Hippocampal formation (tissue), 2 donors: ENCODE measurements around the gene KLRF2.

Experiments used
- DNase-seq, 2 donors: peaks; one replicate each; lab custom pipeline; 2025; lab: John Stamatoyannopoulos, UW

Gene KLRF2

GRCh38 chr12:9888665-9889273, 7.5 kb downstream of the KLRF2 start:
- DNase-seq = no peak

DNA sequence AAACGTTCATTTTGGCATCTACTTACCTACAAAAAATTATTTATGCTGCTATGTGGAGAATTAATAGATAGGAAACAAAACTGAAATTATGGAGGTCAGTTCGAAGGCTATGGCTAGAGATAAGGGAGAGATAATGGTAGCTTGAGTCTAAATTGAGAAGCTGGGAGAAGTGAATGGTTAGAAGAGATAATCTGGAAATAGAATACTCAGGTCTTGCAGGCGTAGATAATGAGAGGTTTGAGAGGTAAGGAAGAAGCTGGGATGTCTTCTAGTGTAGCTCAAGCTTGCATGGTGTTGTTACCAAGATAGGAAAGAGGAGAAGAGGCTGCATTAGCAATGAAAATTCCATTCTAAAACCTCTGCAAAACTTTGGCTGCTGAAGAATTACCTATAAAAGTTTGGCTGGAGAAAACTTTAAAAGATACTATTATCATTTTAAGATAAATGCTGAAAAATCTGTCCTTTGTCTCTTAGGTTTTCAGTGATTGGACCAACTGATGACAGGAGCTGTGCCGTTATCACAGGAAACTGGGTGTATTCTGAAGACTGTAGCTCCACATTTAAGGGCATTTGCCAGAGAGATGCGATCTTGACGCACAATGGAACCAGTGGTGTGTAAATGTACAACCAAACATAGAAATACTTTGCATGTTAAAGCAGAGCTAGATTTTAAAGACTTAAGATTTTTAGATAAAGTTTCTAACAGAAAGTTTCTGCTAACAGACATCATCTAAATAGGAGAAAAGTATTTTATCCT, 14.1 kb downstream of the KLRF2 start:
- DNase-seq = no peak

- no peak for DNase-seq
These were observed 16.2 kb downstream of the KLRF2 start for GRCh38 chr12:9897535-9897934.

DNA sequence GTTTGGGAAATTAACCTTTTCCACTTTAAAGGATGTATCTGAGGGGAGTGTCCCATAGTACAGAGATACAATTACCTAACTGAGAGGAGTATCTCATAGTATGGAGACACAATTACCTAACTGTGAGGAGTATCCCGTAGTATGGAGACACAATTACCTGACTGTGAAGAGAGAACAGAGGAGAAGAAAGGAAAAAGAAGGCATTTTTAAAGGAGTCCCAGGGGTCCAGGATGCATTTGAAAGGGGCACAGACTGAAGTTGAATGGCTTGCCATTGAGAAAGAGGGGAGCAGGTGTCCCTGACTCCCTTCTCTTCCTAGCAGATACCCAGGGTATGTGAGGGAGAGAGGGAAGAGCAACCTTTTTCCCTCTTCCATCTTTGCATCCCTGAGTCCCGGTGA, 17.9 kb downstream of the KLRF2 start:
- DNase-seq = no peak

DNA sequence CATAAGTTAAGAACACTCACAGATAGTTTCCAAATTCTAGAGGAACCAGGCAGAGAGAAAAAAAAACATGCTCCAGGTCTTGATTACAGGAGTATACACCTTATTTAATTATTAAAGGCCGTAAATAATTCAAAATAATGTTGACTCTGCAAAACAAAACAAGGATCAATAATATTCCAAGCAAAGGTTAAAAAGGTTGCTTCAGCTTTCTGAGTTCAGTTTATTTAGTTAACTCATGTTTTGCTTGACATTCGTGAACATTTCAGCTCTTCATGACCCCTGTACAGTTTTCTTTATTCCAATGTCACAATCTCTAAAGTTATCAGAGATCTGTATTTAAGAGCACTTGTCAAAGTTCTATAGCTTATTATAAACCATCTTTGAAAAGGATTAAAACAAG, 19.6 kb downstream of the KLRF2 start:
- DNase-seq = no peak

- no peak for DNase-seq
These were observed 21.4 kb downstream of the KLRF2 start for GRCh38 chr12:9902539-9903228.

GRCh38 chr12:9906873-9907272, 25.6 kb downstream of the KLRF2 start:
- no peak for DNase-seq

DNA sequence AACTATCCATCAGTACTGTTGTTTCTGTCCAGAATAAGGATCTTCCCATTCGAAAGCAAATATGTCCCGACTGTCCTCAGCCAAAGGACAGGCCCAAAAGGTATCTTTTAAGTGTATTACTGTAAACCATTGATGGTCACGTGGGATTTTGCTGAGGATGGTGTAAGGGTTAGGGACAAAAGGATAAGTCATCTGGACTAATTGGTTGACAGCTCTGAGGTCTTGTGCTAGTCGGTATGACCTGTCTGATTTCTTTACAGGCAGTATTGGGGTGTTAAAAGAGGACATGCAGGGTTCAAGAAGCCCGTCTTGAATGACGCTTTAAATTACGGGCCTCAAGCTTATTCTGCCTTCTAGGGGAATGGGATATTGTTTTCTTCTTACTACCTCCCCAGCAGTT, 26.5 kb downstream of the KLRF2 start:
- DNase-seq = no peak

DNA sequence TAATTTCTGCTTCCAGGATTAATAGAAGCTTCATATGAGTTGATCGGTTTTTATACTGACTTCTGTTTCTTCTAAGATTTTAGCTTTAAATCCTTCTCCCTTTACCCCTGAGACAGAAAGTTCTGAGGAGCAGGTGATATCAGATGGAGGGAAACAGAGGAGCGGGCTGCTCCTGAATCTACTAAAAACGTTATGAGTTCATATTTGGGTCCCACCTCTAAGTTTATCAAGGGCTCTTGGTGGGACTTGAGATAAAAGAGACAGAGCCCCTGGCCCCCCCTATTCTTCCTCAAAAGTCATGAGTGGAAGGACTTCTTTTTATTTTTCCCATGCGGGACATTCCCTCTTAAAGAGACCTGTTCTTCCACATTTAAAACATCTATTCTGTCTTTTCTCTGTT, 27.1 kb downstream of the KLRF2 start:
- DNase-seq = no peak

DNA sequence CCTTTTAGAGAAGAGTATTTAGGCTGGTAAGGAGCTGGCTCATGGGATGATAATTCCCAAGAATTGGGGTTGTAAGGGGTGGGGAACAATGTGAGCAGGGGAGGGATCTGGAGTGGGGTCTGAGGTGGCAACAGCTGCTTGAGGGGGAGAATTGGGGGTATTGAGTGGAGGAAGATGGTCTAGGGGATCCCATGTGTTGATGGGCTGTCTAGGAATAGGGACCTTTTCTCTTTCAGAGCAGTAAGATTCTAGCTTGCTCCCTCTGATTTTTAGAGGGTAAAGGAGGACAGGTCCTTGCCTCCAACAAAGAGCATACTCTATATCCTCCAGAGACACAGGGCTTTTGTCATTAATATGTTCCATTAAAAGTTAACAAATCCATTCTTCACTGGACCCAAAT, 28.4 kb downstream of the KLRF2 start:
- no peak for DNase-seq

- DNase-seq = no peak
These were observed 29.6 kb downstream of the KLRF2 start for GRCh38 chr12:9910716-9911421.

- DNase-seq = no peak
These were observed 30.4 kb downstream of the KLRF2 start for GRCh38 chr12:9911708-9912107.

- no peak for DNase-seq
These were observed 38.2 kb downstream of the KLRF2 start for GRCh38 chr12:9919443-9919842.

- DNase-seq = no peak
These were observed 39.2 kb downstream of the KLRF2 start for GRCh38 chr12:9920451-9920850.

DNA sequence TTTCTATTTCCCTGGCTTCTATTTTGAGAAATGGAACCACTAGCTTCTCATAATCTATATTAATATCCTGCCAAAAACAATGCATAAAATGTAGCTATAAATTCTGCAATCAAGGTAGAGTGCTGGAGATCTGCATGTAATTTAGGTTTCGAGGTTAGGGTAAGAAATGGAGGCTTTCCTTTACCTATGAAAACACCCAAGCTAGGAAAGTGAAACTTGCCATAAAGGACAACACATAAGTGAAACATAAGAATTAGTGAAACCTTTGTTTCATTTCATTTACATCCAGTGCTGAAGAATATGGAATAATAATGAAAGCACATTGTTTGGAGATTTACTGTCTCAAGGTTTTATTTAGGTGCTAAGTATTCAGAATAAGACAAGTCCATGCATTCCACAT, 41.1 kb downstream of the KLRF2 start:
- no peak for DNase-seq

DNA sequence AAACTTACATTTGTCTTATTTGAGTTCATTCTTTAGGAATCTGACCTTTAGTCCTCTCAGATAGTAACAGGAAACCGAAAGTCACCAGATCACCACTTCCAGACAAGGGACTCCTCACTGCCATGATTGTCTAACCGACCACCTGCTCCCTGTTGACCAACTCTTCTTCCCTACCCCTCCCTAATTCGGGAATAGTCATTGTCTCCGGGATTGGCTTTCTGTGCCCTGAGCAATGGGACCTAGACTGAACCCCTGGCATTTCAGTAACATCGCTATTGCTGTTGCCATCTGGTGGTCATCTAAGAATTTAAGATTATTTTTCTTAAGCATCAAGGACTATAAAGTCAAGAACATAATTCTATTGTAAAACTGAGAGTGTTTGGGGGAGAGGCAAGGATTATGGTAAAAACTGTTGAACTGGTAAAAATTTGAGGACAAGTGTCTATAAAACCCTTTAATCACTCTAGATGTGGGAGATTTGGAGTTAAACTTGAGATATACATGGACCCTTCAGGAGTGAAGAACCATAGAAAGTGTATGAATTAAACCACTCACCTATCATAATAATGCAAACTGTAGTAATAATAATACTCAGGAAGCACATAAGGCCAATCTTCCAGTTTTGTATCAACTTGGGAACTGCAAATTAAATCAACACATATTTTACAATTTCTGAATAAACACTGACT, 44.6 kb downstream of the KLRF2 start:
- peak in 1 of 2 donors; percentile 45 for DNase-seq

- no peak for DNase-seq
These were observed 45.6 kb downstream of the KLRF2 start for GRCh38 chr12:9926876-9927275.

GRCh38 chr12:9928607-9929006, 47.3 kb downstream of the KLRF2 start:
- DNase-seq = no peak

DNA sequence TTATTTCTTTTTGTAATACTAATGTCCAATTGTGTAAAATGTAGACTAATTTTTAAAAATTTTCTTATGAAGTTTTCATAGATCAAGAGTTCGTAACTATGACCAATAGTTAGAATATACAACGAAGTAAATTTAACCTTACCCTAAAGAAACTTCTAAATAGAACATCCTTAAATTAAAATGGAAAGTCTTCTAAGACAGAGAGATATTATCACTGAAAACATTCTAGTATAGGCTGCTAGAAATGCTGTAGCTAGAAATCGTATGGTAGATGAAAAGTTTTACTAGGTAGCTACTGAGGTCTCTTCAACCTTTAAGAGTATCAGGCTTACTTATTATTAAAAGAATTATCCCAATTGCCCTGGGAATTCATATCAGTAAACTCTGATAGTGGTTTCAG, 50.0 kb downstream of the KLRF2 start:
- no peak for DNase-seq

DNA sequence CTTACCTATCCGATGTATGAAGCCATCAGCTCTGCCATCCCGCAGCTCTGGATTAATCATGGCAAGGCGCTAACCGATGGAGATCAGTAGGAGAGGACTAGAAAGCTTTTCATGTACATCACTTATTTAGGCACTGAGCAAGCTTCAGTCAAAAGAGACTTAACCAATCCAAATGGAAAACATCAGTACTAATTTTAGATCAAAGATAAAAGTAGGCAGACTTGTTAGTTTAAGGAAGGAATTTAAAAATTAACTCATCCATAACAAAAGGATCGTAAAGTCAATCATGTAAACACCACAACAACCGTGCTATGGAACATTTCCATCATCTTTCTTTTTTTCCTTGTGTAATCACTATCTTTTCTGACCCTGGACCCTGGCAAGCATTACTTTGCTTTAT, 51.0 kb downstream of the KLRF2 start, which contains the start of gene CLEC2A:
Gene CLEC2A, minus strand, starts transcription at position 101 of the 400 bp plus-strand sequence. Its CDS starts 41 bp downstream, at position 60.
- no peak for DNase-seq

DNA sequence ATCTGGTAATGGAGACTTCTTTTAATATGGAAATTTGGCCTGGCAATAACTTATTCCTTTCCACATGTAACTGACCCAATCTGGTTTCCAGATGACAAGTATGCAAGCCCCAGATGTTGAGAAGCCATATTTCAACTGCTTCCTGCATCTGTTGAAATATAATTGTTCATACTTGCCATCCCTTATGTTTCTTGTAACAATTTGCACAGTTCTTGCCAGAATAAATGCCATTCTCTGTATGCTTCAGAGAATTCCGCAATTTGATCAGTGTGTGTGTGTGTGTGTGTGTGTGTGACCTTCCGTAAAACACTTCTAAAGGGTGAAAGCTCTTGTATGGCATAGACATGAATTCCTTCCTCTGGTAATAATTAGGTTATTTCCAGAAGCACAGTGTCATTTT, 52.7 kb downstream of the KLRF2 start:
- no peak for DNase-seq

DNA sequence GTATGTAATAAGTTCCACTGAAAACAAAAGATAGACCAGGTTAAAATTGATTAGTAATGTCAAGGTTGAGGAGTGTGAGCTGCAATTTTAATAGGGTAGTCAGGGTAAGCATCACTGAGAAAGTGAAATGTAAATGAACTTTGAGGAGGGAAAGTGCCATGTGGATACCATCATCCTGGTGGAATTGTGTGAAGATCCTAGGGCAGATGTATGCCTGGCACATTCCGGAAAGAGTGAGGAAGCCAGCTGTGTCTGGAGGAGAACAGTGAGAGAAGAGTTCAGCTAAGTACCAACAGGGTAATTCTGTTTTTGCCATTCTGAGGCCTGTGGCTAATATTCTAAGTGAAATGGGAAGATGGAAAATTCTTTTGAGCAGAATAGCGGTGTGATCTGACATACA, 53.7 kb downstream of the KLRF2 start:
- no peak for DNase-seq
